NB4 (cell line): ENCODE data around the gene ZNF276.

ENCODE experiments used
- DNase-seq: peaks from one replicate; pipeline ENCODE4 v3.0.0; 2010; ENCODE audit warnings: low read depth
- H3K4me3 ChIP-seq: one replicate; pipeline ENCODE4 v1.5.1; 2011; ENCODE audit warnings: mild to moderate bottlenecking, low read depth, low read length, moderate library complexity
- MYC ChIP-seq: IDR thresholded peaks from 2 replicates; pipeline ENCODE4 v1.6.1; 2011; ENCODE audit warnings: low read depth, low read length
- POLR2A ChIP-seq: IDR thresholded peaks from 2 replicates; pipeline ENCODE4 v1.6.1; 2011; ENCODE audit warnings: mild to moderate bottlenecking; ENCODE audit not compliant: insufficient read length; ENCODE audit errors: extremely low read depth
- TF ChIP-seq, protein P1 (sequence below): IDR thresholded peaks from one replicate; pipeline ENCODE4 v1.5.1; 2012; ENCODE audit warnings: low read depth, low read length
- TF ChIP-seq, protein P2 (sequence below): IDR thresholded peaks from 2 replicates; pipeline ENCODE4 v1.6.1; 2011; ENCODE audit warnings: low read depth, low read length

The ZNF276 gene

DNA sequence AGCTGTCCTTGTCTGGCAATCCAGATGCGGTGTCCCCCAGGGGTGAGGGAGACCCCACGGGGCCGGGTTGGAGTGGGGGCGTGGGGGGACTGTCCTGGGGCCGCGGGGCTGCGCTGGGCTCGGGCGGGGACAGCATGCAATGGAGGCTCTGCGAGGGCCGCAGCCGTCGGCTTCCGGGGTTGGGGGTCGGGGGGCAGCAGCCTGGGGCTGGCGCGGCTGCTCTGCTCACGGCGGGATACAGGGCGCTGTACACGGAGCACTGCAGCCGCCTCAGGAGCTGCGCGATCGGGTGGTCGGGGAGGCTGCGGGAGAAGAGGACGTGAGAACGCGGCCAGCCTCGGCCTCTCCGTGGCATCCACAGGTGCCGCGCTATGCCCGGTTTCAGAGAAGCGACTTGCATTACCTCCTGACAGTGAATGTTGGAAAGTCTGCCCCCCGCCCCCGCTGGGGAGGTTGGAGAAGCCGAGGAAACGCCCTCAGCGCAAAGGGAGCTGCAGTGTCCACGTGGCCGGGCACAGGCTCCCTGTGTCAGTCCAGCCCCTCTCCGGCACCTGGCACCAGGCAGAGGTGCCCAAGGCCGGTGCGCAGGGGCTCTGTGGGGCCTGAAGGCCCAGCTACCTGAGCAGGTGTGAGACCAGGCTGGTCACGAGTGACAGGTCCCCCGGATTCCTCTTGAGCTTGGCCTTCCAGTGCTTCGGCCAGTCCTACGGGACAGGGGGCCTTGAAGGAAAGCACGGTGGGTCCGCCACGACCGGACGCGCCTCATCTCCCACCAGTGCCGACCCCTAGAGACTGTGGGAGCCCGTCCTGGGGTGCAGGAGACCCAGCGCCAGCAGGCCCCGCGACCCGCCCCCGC, 10.4 kb upstream of the ZNF276 start:
- no peak overlapping the region for H3K4me3 ChIP-seq
- TF ChIP-seq POLR2A (no peak), MYC (no peak)
- TF ChIP-seq, protein P1, sequence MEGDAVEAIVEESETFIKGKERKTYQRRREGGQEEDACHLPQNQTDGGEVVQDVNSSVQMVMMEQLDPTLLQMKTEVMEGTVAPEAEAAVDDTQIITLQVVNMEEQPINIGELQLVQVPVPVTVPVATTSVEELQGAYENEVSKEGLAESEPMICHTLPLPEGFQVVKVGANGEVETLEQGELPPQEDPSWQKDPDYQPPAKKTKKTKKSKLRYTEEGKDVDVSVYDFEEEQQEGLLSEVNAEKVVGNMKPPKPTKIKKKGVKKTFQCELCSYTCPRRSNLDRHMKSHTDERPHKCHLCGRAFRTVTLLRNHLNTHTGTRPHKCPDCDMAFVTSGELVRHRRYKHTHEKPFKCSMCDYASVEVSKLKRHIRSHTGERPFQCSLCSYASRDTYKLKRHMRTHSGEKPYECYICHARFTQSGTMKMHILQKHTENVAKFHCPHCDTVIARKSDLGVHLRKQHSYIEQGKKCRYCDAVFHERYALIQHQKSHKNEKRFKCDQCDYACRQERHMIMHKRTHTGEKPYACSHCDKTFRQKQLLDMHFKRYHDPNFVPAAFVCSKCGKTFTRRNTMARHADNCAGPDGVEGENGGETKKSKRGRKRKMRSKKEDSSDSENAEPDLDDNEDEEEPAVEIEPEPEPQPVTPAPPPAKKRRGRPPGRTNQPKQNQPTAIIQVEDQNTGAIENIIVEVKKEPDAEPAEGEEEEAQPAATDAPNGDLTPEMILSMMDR = no peak
- TF ChIP-seq, protein P2, sequence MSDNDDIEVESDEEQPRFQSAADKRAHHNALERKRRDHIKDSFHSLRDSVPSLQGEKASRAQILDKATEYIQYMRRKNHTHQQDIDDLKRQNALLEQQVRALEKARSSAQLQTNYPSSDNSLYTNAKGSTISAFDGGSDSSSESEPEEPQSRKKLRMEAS = no peak

DNA sequence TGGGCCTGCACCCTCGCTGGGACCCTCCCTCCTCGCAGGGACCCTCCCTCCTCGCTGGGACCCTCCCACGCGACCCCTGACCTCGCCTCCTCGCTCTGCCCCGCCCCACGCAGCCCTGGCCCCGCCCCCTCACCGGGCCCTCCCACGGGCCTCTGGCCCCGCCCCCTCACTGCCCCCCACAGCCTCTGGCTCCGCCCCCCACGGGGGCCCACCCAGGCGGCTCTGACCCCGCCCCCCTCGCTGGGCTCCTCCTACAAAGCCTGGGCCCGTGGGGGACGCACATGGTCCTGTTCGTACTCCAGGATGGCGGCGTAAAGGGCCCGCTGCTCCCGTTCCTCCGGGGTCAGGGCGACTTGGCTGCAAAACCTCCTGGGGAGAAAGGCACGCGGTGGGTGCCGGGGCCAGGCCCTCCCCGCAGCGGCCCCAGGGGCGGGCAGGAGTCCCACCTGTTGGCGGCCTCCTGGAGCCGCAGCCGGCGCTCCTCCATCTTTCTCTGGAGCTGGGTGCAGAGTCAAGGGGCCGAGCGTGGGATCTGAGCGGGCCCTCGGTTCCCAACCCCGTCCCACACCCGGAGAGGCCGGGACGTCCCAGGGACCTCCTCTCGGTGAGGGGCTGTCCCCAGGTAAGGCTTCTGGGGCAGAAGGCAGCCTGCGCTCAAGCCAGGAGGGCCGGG, 9.6 kb upstream of the ZNF276 start:
- H3K4me3 ChIP-seq = peak overlapping the region; percentile 73
- TF ChIP-seq MYC = peak; percentile 96
- peak; percentile 85 for TF ChIP-seq POLR2A
- TF ChIP-seq, protein P1 = no peak
- TF ChIP-seq, protein P2 = peak; percentile 95
- DNase-seq = peak; percentile 79

More for the DNA sequence above, 10.4 kb upstream of the ZNF276 start:
- DNase-seq = no peak

DNA sequence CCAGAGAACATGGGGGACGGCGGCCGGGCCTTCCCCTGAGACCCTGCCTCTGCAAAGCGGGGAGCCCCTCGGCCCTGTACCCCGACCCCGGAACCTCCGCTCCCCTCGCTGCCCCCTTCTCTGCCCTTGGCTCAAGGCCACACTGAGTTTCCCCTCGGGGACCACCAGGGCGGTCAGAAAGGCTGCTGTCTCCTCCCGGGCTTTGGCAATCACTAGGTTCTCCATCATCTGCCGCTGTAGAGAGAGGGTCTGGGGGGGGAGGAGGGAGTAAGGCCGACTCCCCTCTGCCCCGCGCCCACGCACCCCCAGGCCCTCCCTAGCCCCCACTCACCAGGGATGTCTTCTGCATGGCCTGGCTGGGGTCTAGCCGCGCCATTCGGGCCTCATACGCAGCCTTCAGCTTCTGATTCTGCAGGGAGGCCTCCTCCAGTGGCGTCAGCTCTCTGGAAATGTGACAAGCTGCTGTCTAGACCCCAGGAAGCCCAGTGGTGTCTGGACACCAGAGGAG, 9.0 kb upstream of the ZNF276 start:
- H3K4me3 ChIP-seq = peak overlapping the region; percentile 73
- peak; percentile 47 for DNase-seq
- TF ChIP-seq, protein P1 = no peak
- TF ChIP-seq, protein P2 = no peak
- TF ChIP-seq POLR2A (no peak), MYC (no peak)

DNA sequence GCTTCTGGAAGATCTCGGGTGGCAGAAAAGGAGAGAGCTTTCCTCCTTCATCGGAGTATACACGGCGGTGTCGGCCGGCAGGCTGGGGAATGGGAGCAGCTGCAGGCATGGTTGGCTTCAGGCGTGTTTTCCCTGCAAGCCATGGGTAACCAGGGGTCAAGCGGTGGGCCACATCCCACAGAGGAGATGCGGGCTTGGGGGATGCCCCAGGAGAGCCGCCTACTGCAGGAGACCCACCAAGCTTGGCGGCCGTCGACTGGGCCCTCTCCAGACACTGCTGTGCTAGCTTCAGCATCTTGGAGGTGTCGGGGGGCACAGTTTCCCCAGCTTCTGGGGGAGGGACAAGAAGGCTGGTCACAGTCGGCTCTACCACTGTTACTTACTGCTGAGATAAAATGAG, 4.8 kb upstream of the ZNF276 start:
- DNase-seq = no peak
- TF ChIP-seq, protein P1 = no peak
- TF ChIP-seq, protein P2 = no peak
- TF ChIP-seq POLR2A = no peak
- no peak for TF ChIP-seq MYC
- no peak overlapping the region for H3K4me3 ChIP-seq

DNA sequence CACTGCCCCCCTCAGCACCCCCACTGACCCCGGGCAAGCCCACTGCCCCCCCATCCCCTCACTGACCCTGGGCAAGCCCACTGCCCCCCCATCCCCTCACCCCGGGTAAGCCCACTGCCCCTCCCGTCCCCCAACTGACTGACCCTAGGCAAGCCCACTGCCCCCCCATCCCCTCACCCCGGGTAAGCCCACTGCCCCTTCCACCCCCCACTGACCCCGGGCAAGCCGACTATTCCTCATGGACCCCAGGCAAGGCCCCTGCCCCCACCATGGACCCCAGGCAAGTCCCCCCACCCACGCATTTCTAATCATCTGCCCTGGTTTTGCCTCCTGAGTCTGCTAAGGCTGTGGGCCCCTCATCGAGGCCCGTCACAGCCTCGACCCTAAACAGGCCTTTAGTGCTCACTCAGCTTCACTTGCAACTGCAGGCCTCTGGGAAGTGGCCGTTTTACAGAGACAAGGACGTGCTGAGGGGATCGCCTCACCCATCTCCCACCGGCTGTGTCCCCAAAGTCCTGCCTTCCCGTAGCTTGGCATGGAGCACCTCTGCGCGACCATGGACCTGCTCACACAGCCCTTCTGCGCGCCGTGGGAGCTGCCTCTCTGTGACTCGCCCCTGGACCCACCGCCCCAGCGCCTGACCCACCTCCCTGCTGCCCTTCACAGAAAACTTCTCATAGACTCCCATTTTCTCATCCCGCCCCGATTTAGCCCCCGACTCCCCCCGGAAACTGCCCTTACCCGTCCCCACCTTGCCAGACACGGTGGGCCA, 4.2 kb upstream of the ZNF276 start:
- no peak for DNase-seq
- no peak overlapping the region for H3K4me3 ChIP-seq
- TF ChIP-seq, protein P2 = no peak
- TF ChIP-seq, protein P1 = no peak
- TF ChIP-seq MYC (no peak), POLR2A (no peak)
